ENCODE measurements around the gene ADAP1. TPM values are rescaled to one million over a fixed set of nuclear protein-coding genes. Genes with fewer than 3 reads are reported as not detected.

ADAP1 gene
- polyA plus RNA-seq, 3 donors: 49.1 to 117 (median 72.2) TPM

DNA sequence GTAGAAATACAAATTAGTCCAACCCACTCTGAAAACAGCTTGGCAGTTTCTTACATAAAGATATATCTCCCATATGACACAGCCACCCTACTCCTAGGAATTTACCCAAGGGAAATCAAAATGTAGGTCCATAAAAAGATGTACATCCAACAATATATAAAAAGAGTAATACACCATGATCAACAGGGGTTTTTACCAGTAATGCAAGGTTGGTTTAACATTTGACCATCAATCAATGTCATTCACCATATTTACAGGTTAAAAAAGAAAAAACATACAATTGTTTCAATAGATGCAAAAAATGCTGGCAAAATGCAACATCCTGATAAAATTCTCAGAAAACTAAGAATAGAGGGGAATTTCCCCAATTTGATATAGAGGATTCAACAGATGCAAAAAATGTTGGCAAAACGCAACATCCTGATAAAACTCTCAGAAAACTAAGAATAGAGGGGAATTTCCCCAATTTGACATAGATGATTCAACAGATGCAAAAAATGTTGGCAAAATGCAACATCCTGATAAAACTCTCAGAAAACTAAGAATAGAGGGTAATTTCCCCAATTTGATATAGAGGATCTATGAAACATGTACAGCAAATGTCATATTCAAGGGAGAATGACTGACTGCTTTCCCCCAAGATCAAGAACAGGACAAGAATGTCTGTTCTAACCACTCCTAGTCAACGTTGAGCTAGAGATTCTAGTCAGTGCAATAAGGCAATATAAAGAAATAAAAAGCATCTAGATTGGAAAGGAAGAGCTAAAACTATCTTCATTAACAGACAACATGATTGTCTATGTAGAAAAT lies 13.7 kb downstream of the ADAP1 start:
- H3K27ac Mint-ChIP-seq: peak overlapping the region; percentile 81 to 95 (median 91)

DNA sequence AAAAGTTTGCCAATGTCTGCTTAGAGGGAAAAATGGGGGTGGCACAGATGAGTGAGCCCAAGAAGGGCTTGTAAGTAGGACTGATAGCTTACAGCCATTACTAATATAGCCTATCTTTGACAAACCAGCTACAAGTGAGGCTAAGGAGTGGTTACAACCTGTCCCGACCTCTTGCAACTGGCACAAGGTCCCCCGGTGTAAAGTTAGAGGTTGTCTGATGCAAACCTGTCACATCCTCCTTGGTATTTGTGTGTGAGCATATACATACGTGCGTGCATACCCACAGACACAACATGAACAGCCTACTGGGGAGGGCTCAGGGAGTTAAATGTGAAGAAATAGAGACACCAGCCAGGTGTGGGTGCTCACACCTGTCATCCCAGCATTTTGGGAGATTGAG lies 14.6 kb downstream of the ADAP1 start:
- Mint-ChIP-seq H3K9me3 (peaks cover 0 to 3% (median 0%) of the 10 kb centered on the region in 7 donors), H3K27ac (peak overlapping the region in 6 of 7 donors; percentile 3 to 95 (median 90)), H3K36me3 (peaks cover 32 to 39% of the 10 kb centered on the region in 2 donors), H3K27me3 (ENCODE audit: low read depth in 3 of 3) (no peaks in the 10 kb centered on the region), H3K4me3 (no peak overlapping the region), H3K4me1 (peaks cover 32% of the 10 kb centered on the region)
- intact Hi-C loops (cut with micrococcal nuclease): no loop called here
- H3K4me2 ChIP-seq (replicated peaks; ENCODE audit: extremely low read depth, low read length, poor library complexity, severe bottlenecking): peak overlapping the region; percentile 34
- H3K27me3 ChIP-seq (ENCODE audit: control insufficient read depth in 2 of 2, insufficient read depth in 2 of 2, low read length in 2 of 2): no peaks in the 10 kb centered on the region
- no peak for DNase-seq
- H3K4me3 ChIP-seq (replicated peaks in 1 of 3; ENCODE audit: low read depth in 2 of 3, low read length in 3 of 3): no peak overlapping the region
- peaks cover 73% of the 10 kb centered on the region for H3K79me2 ChIP-seq (ENCODE audit: insufficient read depth, low read length)
- TF ChIP-seq CTCF (IDR thresholded peaks at IDR 0.05): no peak
- WGBS (ENCODE audit: insufficient coverage): no CpG with 5 or more reads among the region's 4 CpGs
- no peak overlapping the region for H2AFZ ChIP-seq (ENCODE audit: insufficient read depth, low read depth, low read length, poor library complexity, severe bottlenecking)
- H3K27ac ChIP-seq (ENCODE audit: low read depth in 1 of 2, low read length in 2 of 2): peak overlapping the region in 1 of 2 donors; percentile 75
- H4K20me1 ChIP-seq (ENCODE audit: insufficient read depth, low read length): peaks cover 73% of the 10 kb centered on the region
- no peak overlapping the region for H3K9ac ChIP-seq (ENCODE audit: insufficient read depth, low read length, poor library complexity, severe bottlenecking)
- H3K4me1 ChIP-seq (ENCODE audit: control insufficient read depth in 1 of 2, insufficient read depth in 2 of 2, low read length in 2 of 2): peaks cover 23 to 27% of the 10 kb centered on the region in 2 donors
- H3K9me3 ChIP-seq (replicated peaks in 1 of 2; ENCODE audit: control insufficient read depth in 1 of 2, insufficient read depth in 1 of 2, low read length in 2 of 2): no peaks in the 10 kb centered on the region
- peaks cover 23 to 33% of the 10 kb centered on the region in 2 donors for H3K36me3 ChIP-seq (replicated peaks in 1 of 2; ENCODE audit: control insufficient read depth in 1 of 2, insufficient read depth in 2 of 2, low read length in 2 of 2)

More for the DNA sequence above, 13.7 kb downstream of the ADAP1 start:
- H4K20me1 ChIP-seq (ENCODE audit: insufficient read depth, low read length): peaks cover 73% of the 10 kb centered on the region
- H3K9me3 Mint-ChIP-seq: peaks cover 0 to 3% (median 0%) of the 10 kb centered on the region in 7 donors
- no peak overlapping the region for H3K4me3 Mint-ChIP-seq
- peak; percentile 66 to 90 (median 89) for DNase-seq
- no peak overlapping the region for H2AFZ ChIP-seq (ENCODE audit: insufficient read depth, low read depth, low read length, poor library complexity, severe bottlenecking)
- H3K4me1 ChIP-seq (ENCODE audit: control insufficient read depth in 1 of 2, insufficient read depth in 2 of 2, low read length in 2 of 2): peaks cover 23 to 27% of the 10 kb centered on the region in 2 donors
- peaks cover 31 to 41% of the 10 kb centered on the region in 2 donors for H3K36me3 Mint-ChIP-seq
- intact Hi-C loops (cut with micrococcal nuclease): no loop called here
- no peaks in the 10 kb centered on the region for H3K27me3 ChIP-seq (ENCODE audit: control insufficient read depth in 2 of 2, insufficient read depth in 2 of 2, low read length in 2 of 2)
- peaks cover 73% of the 10 kb centered on the region for H3K79me2 ChIP-seq (ENCODE audit: insufficient read depth, low read length)
- no peaks in the 10 kb centered on the region for H3K27me3 Mint-ChIP-seq (ENCODE audit: low read depth in 3 of 3)
- peak overlapping the region; percentile 34 for H3K4me2 ChIP-seq (replicated peaks; ENCODE audit: extremely low read depth, low read length, poor library complexity, severe bottlenecking)
- TF ChIP-seq CTCF (IDR thresholded peaks at IDR 0.05): no peak
- peak overlapping the region in 1 of 2 donors; percentile 75 for H3K27ac ChIP-seq (ENCODE audit: low read depth in 1 of 2, low read length in 2 of 2)
- no peaks in the 10 kb centered on the region for H3K9me3 ChIP-seq (replicated peaks in 1 of 2; ENCODE audit: control insufficient read depth in 1 of 2, insufficient read depth in 1 of 2, low read length in 2 of 2)
- peak overlapping the region in 1 of 3 experiments; percentile 31 for H3K4me3 ChIP-seq (replicated peaks in 1 of 3; ENCODE audit: low read depth in 2 of 3, low read length in 3 of 3)
- no peak overlapping the region for H3K9ac ChIP-seq (ENCODE audit: insufficient read depth, low read length, poor library complexity, severe bottlenecking)
- peaks cover 23 to 24% of the 10 kb centered on the region in 2 donors for H3K36me3 ChIP-seq (replicated peaks in 1 of 2; ENCODE audit: control insufficient read depth in 1 of 2, insufficient read depth in 2 of 2, low read length in 2 of 2)
- peaks cover 34% of the 10 kb centered on the region for H3K4me1 Mint-ChIP-seq
- no CpG with 5 or more reads among the region's 2 CpGs for WGBS (ENCODE audit: insufficient coverage)
